HepG2 (cell line): ENCODE measurements around the gene KRTAP10-10. TPM values are rescaled to one million over a fixed set of nuclear protein-coding genes. Genes with fewer than 3 reads are reported as not detected.
A peak's percentile ranks its signal among the peaks of the same experiment; 100 is the strongest.

Experiments
- AGO2 ChIP-seq: fragments of 200-400 bp; formaldehyde crosslinking; optimal IDR thresholded peaks from 2 replicates; pipeline ENCODE3; 2017; ENCODE audit warnings: mild to moderate bottlenecking, low read depth, low read length, moderate library complexity
- ARID5B ChIP-seq: IDR thresholded peaks from 2 replicates; pipeline ENCODE4 v1.4.0; 2020; ENCODE audit warnings: mild to moderate bottlenecking, missing genetic modification reagents
- BRCA1 ChIP-seq: sonication (generic); formaldehyde crosslinking; IDR thresholded peaks from 2 replicates; pipeline ENCODE4 v1.4.0; 2020; ENCODE audit warnings: missing genetic modification reagents
- CAMTA2 ChIP-seq: sonication (generic); formaldehyde crosslinking; IDR thresholded peaks from 2 replicates; pipeline ENCODE4 v1.4.0; 2020; ENCODE audit warnings: mild to moderate bottlenecking, missing genetic modification reagents, borderline replicate concordance
- CERS6 ChIP-seq: sonication (generic); formaldehyde crosslinking; IDR thresholded peaks from 2 replicates; pipeline ENCODE4 v1.5.0; 2020; ENCODE audit warnings: missing genetic modification reagents
- CHD4 ChIP-seq: fragments of 200-600 bp; sonication (generic); IDR thresholded peaks from 2 replicates; pipeline ENCODE4 v1.7.0; 2017; ENCODE audit warnings: mild to moderate bottlenecking, low read length, borderline replicate concordance
- E2F1 ChIP-seq: sonication (generic); formaldehyde crosslinking; IDR thresholded peaks from 2 replicates; pipeline ENCODE4 v1.5.0; 2020; ENCODE audit warnings: missing genetic modification reagents
- GMEB2 ChIP-seq: IDR thresholded peaks from 2 replicates; pipeline ENCODE4 v1.6.1; 2016; ENCODE audit warnings: missing biosample characterization, missing genetic modification reagents, low read depth
- MEF2D ChIP-seq: sonication (generic); formaldehyde crosslinking; IDR thresholded peaks from 2 replicates; pipeline ENCODE4 v1.5.1; 2020; ENCODE audit warnings: mild to moderate bottlenecking, missing genetic modification reagents
- RARG ChIP-seq: sonication (generic); formaldehyde crosslinking; IDR thresholded peaks from 2 replicates; pipeline ENCODE4 v1.4.0; 2020; ENCODE audit warnings: low read depth, mild to moderate bottlenecking, missing genetic modification reagents
- RXRB ChIP-seq: IDR thresholded peaks from 2 replicates; pipeline ENCODE4 v1.6.1; 2016; ENCODE audit warnings: borderline replicate concordance, missing genetic modification reagents, missing compliant biosample characterization
- TGIF2 ChIP-seq: IDR thresholded peaks from 2 replicates; pipeline ENCODE4 v1.6.1; 2016; ENCODE audit warnings: control low read depth, missing compliant biosample characterization
- ZBED4 ChIP-seq: sonication (generic); formaldehyde crosslinking; IDR thresholded peaks from 2 replicates; pipeline ENCODE4 v1.4.0; 2020; ENCODE audit warnings: missing genetic modification reagents, borderline replicate concordance
- ZKSCAN5 ChIP-seq: sonication (generic); formaldehyde crosslinking; IDR thresholded peaks from 2 replicates; pipeline ENCODE4 v1.5.1; 2020; ENCODE audit warnings: mild to moderate bottlenecking, missing genetic modification reagents
- ZNF224 ChIP-seq: sonication (generic); formaldehyde crosslinking; IDR thresholded peaks from 2 replicates; pipeline ENCODE4 v1.5.0; 2020; ENCODE audit warnings: mild to moderate bottlenecking, missing genetic modification reagents
- ZNF292 ChIP-seq: sonication (generic); formaldehyde crosslinking; IDR thresholded peaks from 2 replicates; pipeline ENCODE4 v1.8.1; 2022; ENCODE audit warnings: mild to moderate bottlenecking, low read depth, missing genetic modification reagents, borderline replicate concordance
- polyA plus RNA-seq, 8 experiments: library from polyadenylated mRNA; depleted of rRNA in 3 of 8; stranded (reverse) in 7 of 8; unstranded in 1 of 8; fragments of >200 nt; fragmentation: Illumina TruSeq in 4 of 8; extraction: Trizol in 4 of 8; gene quantifications; 2 replicates each; pipeline versions ENCODE4 v1.2.1 to v1.2.3, GENCODE V29; 2011 to 2016; ENCODE audit warnings: low read depth in 4 of 8, missing spikeins in 1 of 8, mixed read lengths in 1 of 8; ENCODE audit not compliant: insufficient read depth in 1 of 8
- total RNA-seq, 5 experiments: library from RNA; depleted of rRNA; stranded (reverse); fragments of >200 nt; fragmentation: Illumina TruSeq; extraction: Trizol; gene quantifications; 2 replicates each; pipeline ENCODE4 v1.2.3, GENCODE V29; 2016; ENCODE audit warnings: low read depth in 1 of 5

KRTAP10-10 gene
- total and polyA plus RNA-seq, 2 of the 13 experiments (the other 11 are each of a cell fraction or from before 2014, with no cell fraction given) = not detected

GRCh38 chr21:44593598-44594405 is 43.4 kb upstream of the KRTAP10-10 start (continued):
- TF ChIP-seq ARID5B (CRISPR knock-in tag) (peak; percentile 85), ZKSCAN5 (CRISPR knock-in tag) (0 out of 2 replicates have a peak, but pooled peaks have one; percentile 22), RXRB (peak; percentile 84; the same call in 1 of the 2 replicates), TGIF2 (CRISPR knock-in tag) (peak; percentile 29; the same call in 1 of the 2 replicates), AGO2 (no peak), ZNF292 (CRISPR knock-in tag) (peak; percentile 89; the same call in 1 of the 2 replicates), E2F1 (CRISPR knock-in tag) (peak; percentile 60; the same call in 1 of the 2 replicates), ZBED4 (CRISPR knock-in tag) (peak; percentile 34; the same call in 1 of the 2 replicates), GMEB2 (CRISPR knock-in tag) (no peak), RARG (CRISPR knock-in tag) (no peak), ZNF224 (CRISPR knock-in tag) (peak; percentile 33; the same call in 1 of the 2 replicates), BRCA1 (peak; percentile 72; the same call in 1 of the 2 replicates), MEF2D (CRISPR knock-in tag) (peak; percentile 89), CAMTA2 (CRISPR knock-in tag) (no peak), CERS6 (CRISPR knock-in tag) (no peak), CHD4 (peak; percentile 25; the same call in 1 of the 2 replicates)
